Esophagus muscularis mucosa (tissue), 3 donors: ENCODE data around the gene RASGRF2.
"Not testable (repeated sequence)": the region's sequence is repeated elsewhere in the genome, so short reads cannot be mapped to it uniquely, and the experiment has no call there.

Experiments
- POLR2A ChIP-seq: fragments of 450-650 bp; IDR thresholded peaks from one replicate; pipeline ENCODE4 v1.6.1; 2017; ENCODE audit warnings: antibody characterized with exemption, moderate library complexity, mild to moderate bottlenecking, low read depth
- TF ChIP-seq, protein P1 (sequence below), 3 experiments: fragments of 200-600 bp in 2 of 3; fragments of 450-650 bp in 1 of 3; sonication (generic) in 2 of 3; IDR thresholded peaks; one replicate each; pipeline ENCODE4 v1.5.1; 2017 to 2019; ENCODE audit warnings: antibody characterized with exemption in 3 of 3, mild to moderate bottlenecking in 2 of 3, moderate library complexity in 1 of 3

DNA sequence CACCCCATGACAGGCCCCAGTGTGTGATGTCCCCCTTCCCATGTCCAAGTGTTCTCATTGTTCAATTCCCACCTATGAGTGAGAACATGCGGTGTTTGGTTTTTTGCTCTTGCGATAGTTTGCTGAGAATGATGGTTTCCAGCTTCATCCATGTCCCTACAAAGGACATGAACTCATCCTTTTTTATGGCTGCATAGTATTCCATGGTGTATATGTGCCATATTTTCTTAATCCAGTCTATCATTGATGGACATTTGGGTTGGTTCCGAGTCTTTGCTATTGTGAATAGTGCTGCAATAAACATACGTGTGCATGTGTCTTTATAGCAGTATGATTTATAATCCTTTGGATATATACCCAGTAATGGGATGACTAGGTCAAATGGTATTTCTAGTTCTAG is 93.1 kb downstream of the RASGRF2 start:
- TF ChIP-seq, protein P1, sequence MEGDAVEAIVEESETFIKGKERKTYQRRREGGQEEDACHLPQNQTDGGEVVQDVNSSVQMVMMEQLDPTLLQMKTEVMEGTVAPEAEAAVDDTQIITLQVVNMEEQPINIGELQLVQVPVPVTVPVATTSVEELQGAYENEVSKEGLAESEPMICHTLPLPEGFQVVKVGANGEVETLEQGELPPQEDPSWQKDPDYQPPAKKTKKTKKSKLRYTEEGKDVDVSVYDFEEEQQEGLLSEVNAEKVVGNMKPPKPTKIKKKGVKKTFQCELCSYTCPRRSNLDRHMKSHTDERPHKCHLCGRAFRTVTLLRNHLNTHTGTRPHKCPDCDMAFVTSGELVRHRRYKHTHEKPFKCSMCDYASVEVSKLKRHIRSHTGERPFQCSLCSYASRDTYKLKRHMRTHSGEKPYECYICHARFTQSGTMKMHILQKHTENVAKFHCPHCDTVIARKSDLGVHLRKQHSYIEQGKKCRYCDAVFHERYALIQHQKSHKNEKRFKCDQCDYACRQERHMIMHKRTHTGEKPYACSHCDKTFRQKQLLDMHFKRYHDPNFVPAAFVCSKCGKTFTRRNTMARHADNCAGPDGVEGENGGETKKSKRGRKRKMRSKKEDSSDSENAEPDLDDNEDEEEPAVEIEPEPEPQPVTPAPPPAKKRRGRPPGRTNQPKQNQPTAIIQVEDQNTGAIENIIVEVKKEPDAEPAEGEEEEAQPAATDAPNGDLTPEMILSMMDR (IDR thresholded peaks at IDR 0.05), result not testable (repeated sequence)
- TF ChIP-seq POLR2A, result not testable (repeated sequence)
